Testis (tissue), 2 donors: ENCODE data around the gene PI4KA.

ENCODE experiments used
- CTCF ChIP-seq, 3 experiments: fragments of 450-650 bp in 2 of 3; fragments of 200-600 bp in 1 of 3; sonication (generic) in 1 of 3; IDR thresholded peaks; one replicate each; pipeline ENCODE4 v1.5.1; 2016 to 2019; ENCODE audit warnings: antibody characterized with exemption in 3 of 3, mild to moderate bottlenecking in 2 of 3, moderate library complexity in 1 of 3
- POLR2A ChIP-seq: fragments of 450-650 bp; IDR thresholded peaks from one replicate; pipeline ENCODE4 v1.6.1; 2017; ENCODE audit warnings: antibody characterized with exemption, mild to moderate bottlenecking, moderate library complexity

DNA sequence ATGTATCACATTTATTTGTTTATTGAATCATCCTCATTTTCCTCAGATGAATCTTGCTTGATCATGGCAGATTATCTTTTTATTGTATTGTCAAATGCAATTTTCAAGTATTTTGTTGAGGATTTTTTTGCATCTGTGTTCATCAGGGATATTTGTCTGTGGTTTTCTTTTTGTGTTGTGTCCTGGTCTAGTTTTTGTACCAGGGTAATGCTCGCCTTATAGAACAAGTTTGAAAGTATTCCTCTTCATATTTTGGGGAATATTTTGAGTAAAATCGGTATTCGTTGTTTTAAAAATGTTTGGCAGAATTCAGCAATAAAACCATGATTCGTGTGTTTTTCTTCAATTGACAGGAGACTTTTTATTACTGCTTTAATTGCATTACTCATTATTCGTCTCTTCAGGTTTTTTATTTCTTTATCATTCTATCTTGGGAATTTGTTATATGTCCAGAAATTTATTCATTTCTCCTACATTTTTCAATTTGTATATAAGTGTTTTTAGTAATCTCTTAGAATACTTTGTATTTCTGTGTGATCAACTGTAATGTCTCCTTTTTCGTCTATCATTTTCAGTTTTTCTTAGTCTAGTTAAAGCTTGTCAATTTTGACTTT, 198.1 kb downstream of the PI4KA start:
- TF ChIP-seq POLR2A, result no peak
- no peak for TF ChIP-seq CTCF (IDR thresholded peaks at IDR 0.05)
